ENCODE results near the gene ZNF423.

ZNF423 gene

GRCh38 chr16:49716339-49716934, 139.5 kb downstream of the ZNF423 start:
- no peak for DNase-seq

GRCh38 chr16:49713770-49714169, 142.1 kb downstream of the ZNF423 start:
- DNase-seq, result no peak

- no peak for DNase-seq
Measured at GRCh38 chr16:49712542-49712941, 143.4 kb downstream of the ZNF423 start.

GRCh38 chr16:49712106-49712505, 143.8 kb downstream of the ZNF423 start:
- DNase-seq, result no peak

GRCh38 chr16:49709057-49709456, 146.9 kb downstream of the ZNF423 start:
- no peak for DNase-seq

- DNase-seq, result no peak
Measured at GRCh38 chr16:49708491-49708890, 147.4 kb downstream of the ZNF423 start.

GRCh38 chr16:49706620-49707355, 149.1 kb downstream of the ZNF423 start:
- no peak for DNase-seq

- DNase-seq, result no peak
Measured at GRCh38 chr16:49704586-49705155, 151.2 kb downstream of the ZNF423 start.

GRCh38 chr16:49703483-49703882, 152.4 kb downstream of the ZNF423 start:
- DNase-seq, result no peak

GRCh38 chr16:49701789-49702494, 154.0 kb downstream of the ZNF423 start:
- DNase-seq, result no peak

GRCh38 chr16:49701065-49701685, 154.7 kb downstream of the ZNF423 start:
- no peak for DNase-seq

GRCh38 chr16:49700251-49701064, 155.5 kb downstream of the ZNF423 start:
- no peak for DNase-seq

GRCh38 chr16:49699841-49700175, 156.1 kb downstream of the ZNF423 start:
- no peak for DNase-seq

- DNase-seq, result no peak
Measured at GRCh38 chr16:49698931-49699840, 156.7 kb downstream of the ZNF423 start.

GRCh38 chr16:49698453-49698815, 157.5 kb downstream of the ZNF423 start:
- no peak for DNase-seq

GRCh38 chr16:49697631-49698452, 158.1 kb downstream of the ZNF423 start:
- no peak for DNase-seq

GRCh38 chr16:49696414-49697101, 159.4 kb downstream of the ZNF423 start:
- DNase-seq, result no peak

GRCh38 chr16:49695782-49696413, 160.0 kb downstream of the ZNF423 start:
- DNase-seq, result no peak

GRCh38 chr16:49693445-49693844, 162.5 kb downstream of the ZNF423 start:
- no peak for DNase-seq

All from SHP77 treated with DMSO at 0.1 percent for 48 hours (cell line).